Hepatocyte (in vitro differentiated cells): ENCODE results near the gene BRS3. TPM values are rescaled to one million over a fixed set of nuclear protein-coding genes. Genes with fewer than 3 reads are reported as not detected.

Experiments
- DNase-seq: peaks from one replicate; pipeline ENCODE4 v3.0.0-alpha.2; 2016; ENCODE audit warnings: low spot score
- H2AFZ ChIP-seq: fragments of 200-600 bp; sonication (generic); 2 replicates; pipeline ENCODE4 v1.6.0; 2016; ENCODE audit warnings: antibody characterized with exemption, mild to moderate bottlenecking
- H3K27ac ChIP-seq: fragments of 200-600 bp; sonication (generic); 2 replicates; pipeline ENCODE4 v1.5.1; 2016; ENCODE audit warnings: mild to moderate bottlenecking
- H3K27me3 ChIP-seq: fragments of 200-600 bp; sonication (generic); 2 replicates; pipeline ENCODE4 v1.6.1; 2016
- H3K36me3 ChIP-seq: fragments of 200-600 bp; sonication (generic); replicated peaks from 2 replicates; pipeline ENCODE4 v1.5.1; 2016; ENCODE audit warnings: low read depth; ENCODE audit not compliant: insufficient read depth
- H3K4me1 ChIP-seq: fragments of 200-600 bp; sonication (generic); 2 replicates; pipeline ENCODE4 v1.5.1; 2016; ENCODE audit warnings: mild to moderate bottlenecking, moderate library complexity; ENCODE audit not compliant: insufficient read depth
- H3K4me2 ChIP-seq: fragments of 200-600 bp; sonication (generic); 2 replicates; pipeline ENCODE4 v1.6.0; 2016
- H3K4me3 ChIP-seq: fragments of 200-600 bp; sonication (generic); 2 replicates; pipeline ENCODE4 v1.5.1; 2016; ENCODE audit warnings: mild to moderate bottlenecking
- H3K79me2 ChIP-seq: fragments of 200-600 bp; sonication (generic); 2 replicates; pipeline ENCODE4 v1.6.0; 2017; ENCODE audit warnings: mild to moderate bottlenecking
- H3K9me2 ChIP-seq: fragments of 200-600 bp; sonication (generic); replicated peaks from 2 replicates; pipeline ENCODE4 v1.6.0; 2017; ENCODE audit warnings: mild to moderate bottlenecking; ENCODE audit not compliant: insufficient read depth
- H3K9me3 ChIP-seq: fragments of 200-600 bp; sonication (generic); 2 replicates; pipeline ENCODE4 v1.5.1; 2016; ENCODE audit warnings: low read depth, mild to moderate bottlenecking
- H4K20me1 ChIP-seq: fragments of 200-600 bp; sonication (generic); 2 replicates; pipeline ENCODE4 v1.6.0; 2016; ENCODE audit warnings: mild to moderate bottlenecking; ENCODE audit not compliant: insufficient read depth, poor library complexity, severe bottlenecking
- CTCF ChIP-seq: fragments of 200-600 bp; sonication (generic); IDR thresholded peaks from 2 replicates; pipeline ENCODE4 v1.5.1; 2016; ENCODE audit warnings: antibody characterized with exemption, mild to moderate bottlenecking; ENCODE audit not compliant: poor library complexity
- EZH2 ChIP-seq: fragments of 200-600 bp; sonication (generic); IDR thresholded peaks from 2 replicates; pipeline ENCODE4 v1.6.1; 2016; ENCODE audit warnings: antibody characterized with exemption, mild to moderate bottlenecking, borderline replicate concordance
- EZH2phosphoT487 ChIP-seq: fragments of 200-600 bp; sonication (generic); IDR thresholded peaks from one replicate; pipeline ENCODE4 v1.6.1; 2018; ENCODE audit warnings: antibody characterized with exemption, mild to moderate bottlenecking, low read depth, moderate library complexity; ENCODE audit not compliant: unreplicated experiment, severe bottlenecking
- WGBS: methylation state at CpG from one replicate; pipeline ENCODE4 v1.1.6; 2016; ENCODE audit warnings: low lambda C conversion rate; ENCODE audit errors: missing lambda C conversion rate; 5-methylcytosine and 5-hydroxymethylcytosine counted together
- polyA plus RNA-seq: library from polyadenylated mRNA; unstranded; fragments of >200 nt; fragmentation: Nextera tagmentation; extraction: Ambion mirVana; gene quantifications from 2 replicates; pipeline ENCODE4 v1.2.1, GENCODE V29; 2016
- total RNA-seq: library from RNA; depleted of rRNA; stranded (reverse); fragments of >200 nt; gene quantifications from 2 replicates; pipeline ENCODE4 v1.2.3, GENCODE V29; 2014

Gene BRS3
- total and polyA plus RNA-seq, 2 experiments from 2014 or later, result not detected

- H3K9me3 ChIP-seq, result no peaks in the 10 kb centered on the region
- H2AFZ ChIP-seq, result no peak overlapping the region
- TF ChIP-seq CTCF (no peak), EZH2 (no peak), EZH2phosphoT487 (no peak)
- H3K4me3 ChIP-seq, result no peak overlapping the region
- WGBS, result 74% methylated on average over 2 of the region's 2 CpGs
- H3K27me3 ChIP-seq, result no peaks in the 10 kb centered on the region
- DNase-seq, result no peak
- no peaks in the 10 kb centered on the region for H3K9me2 ChIP-seq
- H3K4me2 ChIP-seq, result no peak overlapping the region
- no peaks in the 10 kb centered on the region for H3K79me2 ChIP-seq
- H3K4me1 ChIP-seq, result no peaks in the 10 kb centered on the region
- H4K20me1 ChIP-seq, result no peaks in the 10 kb centered on the region
- H3K27ac ChIP-seq, result no peak overlapping the region
- no peaks in the 10 kb centered on the region for H3K36me3 ChIP-seq
Observed at GRCh38 chrX:136447308-136447707, 40.4 kb upstream of the BRS3 start.

GRCh38 chrX:136447968-136448367, 39.8 kb upstream of the BRS3 start:
- Histone ChIP-seq H3K4me3 (no peak overlapping the region), H3K27me3 (no peaks in the 10 kb centered on the region), H3K9me3 (no peaks in the 10 kb centered on the region)

GRCh38 chrX:136450050-136450830, 37.5 kb upstream of the BRS3 start:
- no peaks in the 10 kb centered on the region for H3K27me3 ChIP-seq
- no peak overlapping the region for H3K27ac ChIP-seq
- DNase-seq, result no peak
- H3K36me3 ChIP-seq, result no peaks in the 10 kb centered on the region
- no peak overlapping the region for H2AFZ ChIP-seq
- no peaks in the 10 kb centered on the region for H3K79me2 ChIP-seq
- no peaks in the 10 kb centered on the region for H3K9me2 ChIP-seq
- peaks cover 8% of the 10 kb centered on the region for H3K4me1 ChIP-seq
- 71% methylated on average over 8 of the region's 8 CpGs for WGBS
- TF ChIP-seq EZH2, result no peak
- no peak for TF ChIP-seq EZH2phosphoT487
- TF ChIP-seq CTCF, result no peak
- H3K4me3 ChIP-seq, result no peak overlapping the region
- H3K4me2 ChIP-seq, result no peak overlapping the region
- no peaks in the 10 kb centered on the region for H3K9me3 ChIP-seq
- H4K20me1 ChIP-seq, result no peaks in the 10 kb centered on the region

More at GRCh38 chrX:136447968-136448367, 39.8 kb upstream of the BRS3 start:
- TF ChIP-seq CTCF (no peak), EZH2 (no peak), EZH2phosphoT487 (no peak)
- Histone ChIP-seq H3K9me2 (no peaks in the 10 kb centered on the region), H3K36me3 (no peaks in the 10 kb centered on the region), H3K4me2 (no peak overlapping the region), H3K27ac (no peak overlapping the region), H3K79me2 (no peaks in the 10 kb centered on the region), H2AFZ (no peak overlapping the region), H4K20me1 (no peaks in the 10 kb centered on the region), H3K4me1 (no peaks in the 10 kb centered on the region)
- no peak for DNase-seq
